K562 treated with DMSO at 1 percent for 24 hours (cell line): ENCODE data around the gene LYG2. TPM values are rescaled to one million over a fixed set of nuclear protein-coding genes. Genes with fewer than 3 reads are reported as not detected.

Source experiments
- total RNA-seq: library from RNA; unstranded; fragments of 300-600 nt; gene quantifications from 2 replicates; pipeline ENCODE4 v1.2.3, GENCODE V29; 2022; ENCODE audit warnings: low read depth; ENCODE audit not compliant: insufficient read depth

Gene LYG2, protein sequence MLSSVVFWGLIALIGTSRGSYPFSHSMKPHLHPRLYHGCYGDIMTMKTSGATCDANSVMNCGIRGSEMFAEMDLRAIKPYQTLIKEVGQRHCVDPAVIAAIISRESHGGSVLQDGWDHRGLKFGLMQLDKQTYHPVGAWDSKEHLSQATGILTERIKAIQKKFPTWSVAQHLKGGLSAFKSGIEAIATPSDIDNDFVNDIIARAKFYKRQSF
- total RNA-seq = 3.2 and 3.3 TPM in 2 replicates

DNA sequence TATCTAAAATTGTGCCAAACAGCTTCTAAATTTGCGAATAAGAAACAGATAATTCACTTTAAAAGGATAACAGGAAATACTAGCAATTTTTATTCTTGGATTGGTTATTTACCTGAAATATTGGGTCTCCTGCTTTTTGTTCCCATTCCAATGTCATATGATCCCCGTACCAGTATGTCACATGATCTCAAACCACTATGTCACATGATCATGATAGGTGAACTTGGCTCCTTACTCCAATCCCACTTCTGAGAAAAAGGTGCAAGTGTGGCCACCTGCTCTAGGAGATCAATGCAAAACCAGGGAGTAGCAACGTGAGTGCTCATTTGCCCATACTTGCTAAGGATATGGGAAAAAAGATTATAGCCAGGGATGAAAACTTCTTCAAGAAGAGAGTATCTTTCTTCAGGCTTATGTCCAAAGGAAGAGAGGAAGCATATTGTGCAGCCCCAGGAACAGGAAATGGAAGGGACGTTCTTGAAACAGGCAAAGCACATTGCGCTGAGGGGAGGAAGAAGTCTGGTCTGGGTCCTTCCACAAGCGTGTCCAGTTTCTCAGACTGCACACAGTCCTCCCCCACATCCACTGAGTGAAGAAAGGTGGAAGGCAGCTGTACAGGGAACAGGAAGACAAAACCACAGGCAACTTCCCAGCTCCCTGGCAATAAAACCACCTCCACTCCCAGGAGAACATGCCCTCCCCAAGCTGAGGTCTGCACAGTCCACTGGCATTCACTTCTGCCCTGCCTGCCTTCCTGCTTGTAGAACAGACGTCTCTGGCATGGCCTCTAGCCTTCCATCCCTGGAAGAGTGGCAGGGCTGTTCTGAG lies at the start of gene LYG2:
Gene LYG2, minus strand, starts transcription at position 176 of the 828 bp plus-strand sequence. CDS start 1,406 bp downstream, outside the sequence.

DNA sequence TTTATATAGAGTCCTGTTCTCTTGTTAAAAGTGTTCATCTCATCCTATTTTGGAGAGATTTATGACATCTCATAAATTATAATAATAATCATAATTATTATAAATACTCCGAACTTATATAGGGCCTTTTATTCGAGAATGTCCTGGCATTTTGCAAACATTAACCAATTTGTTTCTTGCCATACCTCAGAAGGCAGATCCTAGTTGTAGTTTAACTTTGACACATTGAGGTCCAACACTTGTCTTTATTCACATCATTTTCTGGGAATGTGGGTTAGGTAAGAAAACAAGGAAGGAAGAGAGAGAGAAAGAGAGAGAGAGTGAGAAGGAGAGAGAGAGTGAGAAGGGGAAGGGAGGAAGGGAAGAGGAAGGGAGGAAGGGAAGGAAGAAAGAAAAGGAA lies 45.6 kb upstream of the LYG2 start, which contains the start of gene LYG1:
Gene LYG1, minus strand, starts transcription at position 101 of the 400 bp plus-strand sequence. CDS start 5,527 bp downstream, outside the sequence.

Other genes starting within 250 kb of the LYG2 start
- 0.51 TPM in 1 of 2 replicates, not detected in the other for gene C2orf15, start 114.0 kb downstream of the LYG2 start, total RNA-seq
- 1.3 and 1.8 TPM in 2 replicates for gene TSGA10, start 100.7 kb downstream of the LYG2 start, total RNA-seq
- gene LIPT1, start 100.7 kb downstream of the LYG2 start, total RNA-seq = 2.6 and 4.6 TPM in 2 replicates
- gene MITD1, start 74.6 kb downstream of the LYG2 start, total RNA-seq = 20.9 and 28.5 TPM in 2 replicates
- gene MRPL30, start 74.5 kb downstream of the LYG2 start, total RNA-seq = 26.2 and 26.8 TPM in 2 replicates
- gene LYG1, start 45.5 kb upstream of the LYG2 start, total RNA-seq = 0.92 and 1.4 TPM in 2 replicates
- 17.3 and 22.6 TPM in 2 replicates for gene TXNDC9, start 80.7 kb upstream of the LYG2 start, total RNA-seq
- 29.0 and 31.5 TPM in 2 replicates for gene EIF5B, start 81.7 kb upstream of the LYG2 start, total RNA-seq
- gene REV1, start 234.4 kb upstream of the LYG2 start, total RNA-seq = 11.7 and 14.0 TPM in 2 replicates